ENCODE measurements around the gene CCT6B.
A peak's percentile ranks its signal among the peaks of the same experiment; 100 is the strongest.
"Not testable (repeated sequence)": the region's sequence is repeated elsewhere in the genome, so short reads cannot be mapped to it uniquely, and the experiment has no call there.

The CCT6B gene

DNA sequence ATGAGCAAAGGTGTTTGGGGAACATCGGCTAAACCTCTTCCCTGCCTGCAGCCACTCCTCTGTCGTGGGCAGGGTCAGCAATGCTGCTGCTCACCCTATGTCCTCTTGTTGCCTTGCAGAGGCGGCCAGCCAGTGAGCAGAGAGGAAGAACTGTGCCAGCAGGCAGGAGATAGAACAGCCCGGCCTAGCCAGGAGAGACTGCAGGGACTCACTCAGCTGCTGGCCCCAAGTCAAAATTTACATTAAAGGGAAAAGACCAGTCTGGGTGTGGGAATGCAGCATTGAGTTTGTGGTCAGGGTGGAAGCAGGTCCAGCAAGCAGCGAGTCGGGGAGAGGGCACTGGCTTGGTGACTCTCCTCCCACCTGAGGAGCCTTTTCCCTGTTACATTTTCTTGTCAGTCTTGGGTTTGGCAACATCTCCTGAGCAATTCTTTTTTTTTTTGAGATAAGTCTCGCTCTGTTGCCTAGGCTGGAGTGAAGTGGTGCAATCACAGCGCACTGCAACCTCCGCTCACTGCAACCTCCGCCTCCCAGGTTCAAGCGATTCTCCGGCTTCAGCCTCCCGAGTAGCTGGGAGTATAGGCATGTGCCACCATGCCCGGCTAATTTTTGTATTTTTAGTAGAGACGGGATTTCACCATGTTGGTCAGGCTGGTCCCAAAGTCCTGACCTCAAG lies 41.8 kb upstream of the CCT6B start:
- TF ChIP-seq, protein P1, sequence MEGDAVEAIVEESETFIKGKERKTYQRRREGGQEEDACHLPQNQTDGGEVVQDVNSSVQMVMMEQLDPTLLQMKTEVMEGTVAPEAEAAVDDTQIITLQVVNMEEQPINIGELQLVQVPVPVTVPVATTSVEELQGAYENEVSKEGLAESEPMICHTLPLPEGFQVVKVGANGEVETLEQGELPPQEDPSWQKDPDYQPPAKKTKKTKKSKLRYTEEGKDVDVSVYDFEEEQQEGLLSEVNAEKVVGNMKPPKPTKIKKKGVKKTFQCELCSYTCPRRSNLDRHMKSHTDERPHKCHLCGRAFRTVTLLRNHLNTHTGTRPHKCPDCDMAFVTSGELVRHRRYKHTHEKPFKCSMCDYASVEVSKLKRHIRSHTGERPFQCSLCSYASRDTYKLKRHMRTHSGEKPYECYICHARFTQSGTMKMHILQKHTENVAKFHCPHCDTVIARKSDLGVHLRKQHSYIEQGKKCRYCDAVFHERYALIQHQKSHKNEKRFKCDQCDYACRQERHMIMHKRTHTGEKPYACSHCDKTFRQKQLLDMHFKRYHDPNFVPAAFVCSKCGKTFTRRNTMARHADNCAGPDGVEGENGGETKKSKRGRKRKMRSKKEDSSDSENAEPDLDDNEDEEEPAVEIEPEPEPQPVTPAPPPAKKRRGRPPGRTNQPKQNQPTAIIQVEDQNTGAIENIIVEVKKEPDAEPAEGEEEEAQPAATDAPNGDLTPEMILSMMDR (IDR thresholded peaks at IDR 0.05): no peak
- H3K36me3 ChIP-seq: peaks cover 28 to 96% (median 38%) of the 10 kb centered on the region in 3 donors
- no peak overlapping the region for H3K4me3 ChIP-seq
- no peaks in the 10 kb centered on the region for H3K9me3 ChIP-seq
- no peak for DNase-seq
- intact Hi-C loops (cut with DNase I; ENCODE audit: low total_unique reads): no loop called here
- no peak overlapping the region for H3K27ac ChIP-seq
- peaks cover 0 to 3% (median 1%) of the 10 kb centered on the region in 4 donors for H3K4me1 ChIP-seq
- no peaks in the 10 kb centered on the region for H3K27me3 ChIP-seq

- Histone ChIP-seq H3K4me1 (peaks cover 0 to 18% (median 14%) of the 10 kb centered on the region in 4 donors), H3K36me3 (peaks cover 28 to 84% (median 35%) of the 10 kb centered on the region in 3 donors), H3K4me3 (no peak overlapping the region), H3K9me3 (no peaks in the 10 kb centered on the region), H3K27me3 (no peaks in the 10 kb centered on the region), H3K27ac (no peak overlapping the region)
- intact Hi-C loops (cut with DNase I; ENCODE audit: low total_unique reads): no loop called here
- TF ChIP-seq, protein P1 (IDR thresholded peaks at IDR 0.05): no peak
- DNase-seq: no peak
These were observed 40.3 kb upstream of the CCT6B start for GRCh38 chr17:35001549-35001948.

GRCh38 chr17:35000965-35001364 lies 39.7 kb upstream of the CCT6B start:
- Histone ChIP-seq H3K4me1 (peaks cover 0 to 18% (median 14%) of the 10 kb centered on the region in 4 donors), H3K36me3 (peaks cover 28 to 84% (median 41%) of the 10 kb centered on the region in 3 donors)
- H3K27ac ChIP-seq; DNase-seq; intact Hi-C loops (cut with DNase I; ENCODE audit: low total_unique reads); H3K9me3 ChIP-seq; H3K4me3 ChIP-seq; H3K27me3 ChIP-seq: not testable (repeated sequence)

GRCh38 chr17:34999456-34999855 lies 38.2 kb upstream of the CCT6B start:
- H3K9me3 ChIP-seq: no peaks in the 10 kb centered on the region
- no peaks in the 10 kb centered on the region for H3K27me3 ChIP-seq
- DNase-seq: no peak
- peaks cover 32 to 84% (median 52%) of the 10 kb centered on the region in 3 donors for H3K36me3 ChIP-seq
- TF ChIP-seq, protein P1 (IDR thresholded peaks at IDR 0.05): no peak
- intact Hi-C loops (cut with DNase I; ENCODE audit: low total_unique reads): no loop called here
- H3K4me1 ChIP-seq: peaks cover 0 to 18% (median 14%) of the 10 kb centered on the region in 4 donors
- no peak overlapping the region for H3K4me3 ChIP-seq
- H3K27ac ChIP-seq: no peak overlapping the region

DNA sequence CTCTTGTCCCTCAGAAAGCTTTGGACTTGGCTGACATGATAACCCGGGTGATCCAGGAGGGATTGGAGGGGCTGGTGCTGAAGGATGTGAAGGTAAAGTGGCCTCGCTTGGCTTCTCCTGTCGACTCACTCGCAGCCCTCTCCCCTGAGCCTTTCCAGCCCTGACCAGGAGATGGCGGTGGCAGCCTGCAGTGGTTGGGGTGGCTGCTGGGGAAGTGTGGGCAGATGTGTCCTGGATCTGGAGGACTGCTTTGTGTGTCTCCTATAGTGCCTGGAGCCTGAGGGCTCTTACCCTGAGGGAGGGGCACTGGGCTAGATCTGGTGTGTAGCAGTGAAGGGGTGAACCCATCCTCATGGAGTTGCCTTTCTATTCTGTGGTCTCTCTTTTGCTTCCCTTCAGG lies 36.9 kb upstream of the CCT6B start:
- intact Hi-C loops (cut with DNase I; ENCODE audit: low total_unique reads): no loop called here
- H3K4me1 ChIP-seq: peaks cover 0 to 18% (median 14%) of the 10 kb centered on the region in 4 donors
- H3K4me3 ChIP-seq: no peak overlapping the region
- DNase-seq: peak; percentile 43 to 72
- H3K27ac ChIP-seq: peak overlapping the region; percentile 47 to 76
- no peaks in the 10 kb centered on the region for H3K27me3 ChIP-seq
- H3K36me3 ChIP-seq: peaks cover 29 to 84% (median 55%) of the 10 kb centered on the region in 3 donors
- TF ChIP-seq, protein P1 (IDR thresholded peaks at IDR 0.05): peak; percentile 48 to 53
- H3K9me3 ChIP-seq: no peaks in the 10 kb centered on the region

DNA sequence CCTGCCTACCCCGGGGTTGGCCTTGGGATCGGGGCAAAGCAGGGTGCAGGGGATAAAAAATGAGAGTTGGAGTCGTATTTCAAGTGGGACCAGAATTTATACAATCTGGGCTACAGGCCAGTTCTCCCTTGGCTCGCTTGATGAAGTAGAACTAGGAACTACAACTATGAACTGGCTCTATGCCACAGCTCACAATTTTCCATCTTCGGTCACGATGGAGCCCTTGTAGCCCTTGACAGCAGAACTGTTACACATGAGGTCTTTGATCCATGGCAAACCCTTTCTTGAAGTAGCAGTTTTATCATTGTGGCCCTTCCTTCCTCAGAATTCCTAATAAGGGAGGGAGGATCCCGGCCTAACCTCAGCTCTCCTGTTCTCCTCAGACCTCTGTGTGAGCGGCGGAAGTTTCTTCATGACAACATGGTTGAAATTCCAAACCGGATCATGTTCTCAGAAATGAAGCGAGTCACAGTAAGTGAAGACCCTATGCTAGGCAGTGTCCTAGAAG lies 36.1 kb upstream of the CCT6B start:
- Histone ChIP-seq H3K27me3 (no peaks in the 10 kb centered on the region), H3K36me3 (peaks cover 30 to 84% (median 54%) of the 10 kb centered on the region in 3 donors), H3K4me1 (peaks cover 0 to 18% (median 14%) of the 10 kb centered on the region in 4 donors), H3K9me3 (no peaks in the 10 kb centered on the region), H3K27ac (peak overlapping the region; percentile 47 to 76), H3K4me3 (no peak overlapping the region)
- TF ChIP-seq, protein P1 (IDR thresholded peaks at IDR 0.05): no peak
- intact Hi-C loops (cut with DNase I; ENCODE audit: low total_unique reads): no loop called here
- DNase-seq: peak; percentile 52 to 79

Measured in tibial artery (tissue), 4 donors.